Fibroblast of the aortic adventitia (primary cell): ENCODE measurements around the gene C1orf35. TPM values are rescaled to one million over a fixed set of nuclear protein-coding genes. Genes with fewer than 3 reads are reported as not detected.

Source experiments
- DNase-seq: peaks from one replicate; pipeline ENCODE4 v3.0.0-alpha.2; 2010; ENCODE audit warnings: low read depth
- H3K4me3 ChIP-seq: 2 replicates; pipeline ENCODE4 v1.5.1; 2011; ENCODE audit warnings: low read depth, mild to moderate bottlenecking, control low read depth, low read length, moderate library complexity
- total RNA-seq: library from RNA; depleted of rRNA; stranded (reverse); fragments of >200 nt; gene quantifications from 2 replicates; pipeline ENCODE4 v1.2.3, GENCODE V29; 2012; ENCODE audit warnings: low replicate concordance
- TF ChIP-seq, protein P1 (sequence below): IDR thresholded peaks from 2 replicates; pipeline ENCODE4 v1.5.1; 2011; ENCODE audit warnings: mild to moderate bottlenecking, low read length, control low read depth, inconsistent platforms; ENCODE audit not compliant: insufficient read depth

C1orf35 gene
- total RNA-seq, 1 donor = 5.9 TPM

DNA sequence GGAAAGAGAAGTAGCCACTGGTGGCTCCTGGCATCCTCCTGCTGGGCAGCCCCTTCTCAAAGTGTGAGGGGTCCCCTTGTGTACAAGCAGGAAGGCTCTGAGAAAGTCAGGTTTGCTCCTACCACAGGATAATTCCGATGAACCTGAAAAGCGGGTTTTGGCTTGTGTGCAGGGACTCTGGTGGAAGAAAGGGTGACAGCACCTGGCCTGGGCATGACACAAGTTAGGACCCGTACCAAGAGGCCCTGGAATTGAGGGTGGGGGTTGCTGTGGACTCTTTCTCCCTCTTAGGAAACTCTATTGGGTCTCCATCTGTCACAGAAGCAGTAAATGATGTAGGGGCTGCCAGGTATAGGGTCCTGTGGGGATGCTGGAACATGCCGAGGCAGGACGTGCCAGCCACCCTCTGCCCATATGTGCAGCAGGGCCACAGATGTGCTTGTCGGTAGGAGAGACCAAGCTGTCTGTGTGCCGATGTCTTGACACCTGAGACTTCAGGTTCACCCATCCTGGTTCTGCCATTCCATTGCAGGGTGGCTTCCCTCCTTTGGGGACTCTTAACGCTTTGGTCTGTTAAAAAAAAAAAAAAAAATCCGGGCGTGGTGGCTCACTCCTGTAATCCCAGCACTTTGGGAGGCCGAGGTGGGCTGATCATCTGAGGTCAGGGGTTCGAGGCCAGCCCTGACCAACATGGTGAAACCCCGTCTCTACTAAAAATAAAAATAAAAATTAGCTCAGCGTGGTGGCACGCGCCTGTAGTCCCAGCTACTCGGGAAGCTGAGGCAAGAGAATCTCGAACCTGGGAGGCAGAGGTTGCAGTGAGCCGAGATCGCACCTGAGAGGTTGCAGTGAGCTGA lies 9.8 kb downstream of the C1orf35 start:
- TF ChIP-seq, protein P1, sequence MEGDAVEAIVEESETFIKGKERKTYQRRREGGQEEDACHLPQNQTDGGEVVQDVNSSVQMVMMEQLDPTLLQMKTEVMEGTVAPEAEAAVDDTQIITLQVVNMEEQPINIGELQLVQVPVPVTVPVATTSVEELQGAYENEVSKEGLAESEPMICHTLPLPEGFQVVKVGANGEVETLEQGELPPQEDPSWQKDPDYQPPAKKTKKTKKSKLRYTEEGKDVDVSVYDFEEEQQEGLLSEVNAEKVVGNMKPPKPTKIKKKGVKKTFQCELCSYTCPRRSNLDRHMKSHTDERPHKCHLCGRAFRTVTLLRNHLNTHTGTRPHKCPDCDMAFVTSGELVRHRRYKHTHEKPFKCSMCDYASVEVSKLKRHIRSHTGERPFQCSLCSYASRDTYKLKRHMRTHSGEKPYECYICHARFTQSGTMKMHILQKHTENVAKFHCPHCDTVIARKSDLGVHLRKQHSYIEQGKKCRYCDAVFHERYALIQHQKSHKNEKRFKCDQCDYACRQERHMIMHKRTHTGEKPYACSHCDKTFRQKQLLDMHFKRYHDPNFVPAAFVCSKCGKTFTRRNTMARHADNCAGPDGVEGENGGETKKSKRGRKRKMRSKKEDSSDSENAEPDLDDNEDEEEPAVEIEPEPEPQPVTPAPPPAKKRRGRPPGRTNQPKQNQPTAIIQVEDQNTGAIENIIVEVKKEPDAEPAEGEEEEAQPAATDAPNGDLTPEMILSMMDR = no peak
- no peak overlapping the region for H3K4me3 ChIP-seq
- DNase-seq = no peak

DNA sequence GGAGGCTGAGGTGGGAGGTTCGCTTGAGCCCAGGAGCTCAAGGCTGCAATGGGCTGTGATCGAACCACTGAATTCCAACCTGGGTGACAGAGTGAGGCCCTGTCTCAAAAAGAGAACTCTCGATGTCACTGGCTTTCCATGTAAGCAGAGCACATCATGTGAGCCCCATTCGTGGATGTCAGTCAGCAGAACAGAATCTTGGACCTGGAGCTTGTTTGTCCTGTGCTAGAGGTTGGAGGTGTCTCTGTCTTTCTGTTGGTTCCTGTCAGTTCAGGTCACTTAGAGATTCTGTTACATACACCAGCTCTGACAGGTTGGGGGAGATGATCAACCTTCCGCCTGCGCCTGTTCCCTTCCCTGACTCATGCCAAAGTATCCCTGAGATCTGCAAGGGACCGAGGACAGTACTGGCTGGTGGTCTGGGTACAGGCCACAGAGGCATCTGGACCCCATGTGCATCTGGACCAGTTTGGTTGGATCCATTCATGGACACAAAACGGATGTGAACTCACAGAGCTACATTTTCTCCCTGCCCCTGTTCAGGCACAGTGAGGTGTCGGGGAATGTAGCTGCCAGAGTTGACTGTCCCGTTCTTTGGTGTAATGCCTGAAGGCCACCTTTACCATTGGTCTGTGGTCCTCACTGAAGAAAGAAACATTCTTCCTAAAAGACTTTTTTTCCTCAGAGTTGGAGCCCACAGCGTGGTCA lies 10.6 kb downstream of the C1orf35 start:
- no peak for DNase-seq
- TF ChIP-seq, protein P1 = no peak

DNA sequence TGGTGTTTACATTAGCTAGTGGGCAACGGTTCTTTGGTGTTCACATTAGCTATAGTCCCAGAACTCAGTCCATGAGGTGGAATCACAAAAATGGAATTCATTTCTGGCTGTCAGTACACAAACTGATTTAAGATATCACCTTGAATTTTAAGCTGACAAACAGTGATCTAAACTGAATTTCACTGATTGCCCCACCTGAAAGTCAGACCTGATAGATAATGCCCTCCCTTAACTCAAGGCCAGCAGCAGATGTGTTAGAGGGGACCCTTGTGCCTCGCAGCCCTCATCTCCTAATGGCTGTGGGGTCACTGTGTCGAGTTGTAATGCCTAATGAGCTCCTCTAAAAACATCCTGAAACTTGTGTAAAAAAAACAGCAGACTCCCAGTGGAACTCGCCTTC lies 12.0 kb downstream of the C1orf35 start:
- H3K4me3 ChIP-seq = no peak overlapping the region
- TF ChIP-seq, protein P1 = no peak
- no peak for DNase-seq

More for the DNA sequence above, 10.6 kb downstream of the C1orf35 start:
- no peak overlapping the region for H3K4me3 ChIP-seq

DNA sequence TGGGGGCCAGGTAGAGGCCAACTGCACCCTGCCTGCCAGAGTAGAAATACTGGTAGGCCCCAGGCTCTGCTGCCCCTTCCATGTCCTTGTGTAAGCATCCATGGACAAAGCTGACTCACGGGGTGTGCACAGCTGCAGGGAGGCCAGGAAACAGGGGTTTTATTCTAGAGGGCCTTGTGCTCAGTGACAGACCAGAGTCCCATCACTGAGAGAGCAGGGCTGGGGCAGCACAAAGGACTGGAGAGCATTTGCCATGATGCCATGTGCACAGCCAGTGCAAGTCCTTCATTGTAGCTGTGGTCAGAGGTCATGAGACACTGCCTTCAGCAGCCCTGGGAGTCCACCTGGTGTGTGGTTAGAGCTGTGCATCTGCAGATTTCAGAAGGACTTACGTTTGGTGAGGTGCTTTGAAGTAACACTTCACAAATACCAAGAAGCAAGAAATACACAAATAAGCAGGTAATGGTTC lies 12.5 kb downstream of the C1orf35 start:
- DNase-seq = no peak
- no peak overlapping the region for H3K4me3 ChIP-seq
- TF ChIP-seq, protein P1 = peak; percentile 7

DNA sequence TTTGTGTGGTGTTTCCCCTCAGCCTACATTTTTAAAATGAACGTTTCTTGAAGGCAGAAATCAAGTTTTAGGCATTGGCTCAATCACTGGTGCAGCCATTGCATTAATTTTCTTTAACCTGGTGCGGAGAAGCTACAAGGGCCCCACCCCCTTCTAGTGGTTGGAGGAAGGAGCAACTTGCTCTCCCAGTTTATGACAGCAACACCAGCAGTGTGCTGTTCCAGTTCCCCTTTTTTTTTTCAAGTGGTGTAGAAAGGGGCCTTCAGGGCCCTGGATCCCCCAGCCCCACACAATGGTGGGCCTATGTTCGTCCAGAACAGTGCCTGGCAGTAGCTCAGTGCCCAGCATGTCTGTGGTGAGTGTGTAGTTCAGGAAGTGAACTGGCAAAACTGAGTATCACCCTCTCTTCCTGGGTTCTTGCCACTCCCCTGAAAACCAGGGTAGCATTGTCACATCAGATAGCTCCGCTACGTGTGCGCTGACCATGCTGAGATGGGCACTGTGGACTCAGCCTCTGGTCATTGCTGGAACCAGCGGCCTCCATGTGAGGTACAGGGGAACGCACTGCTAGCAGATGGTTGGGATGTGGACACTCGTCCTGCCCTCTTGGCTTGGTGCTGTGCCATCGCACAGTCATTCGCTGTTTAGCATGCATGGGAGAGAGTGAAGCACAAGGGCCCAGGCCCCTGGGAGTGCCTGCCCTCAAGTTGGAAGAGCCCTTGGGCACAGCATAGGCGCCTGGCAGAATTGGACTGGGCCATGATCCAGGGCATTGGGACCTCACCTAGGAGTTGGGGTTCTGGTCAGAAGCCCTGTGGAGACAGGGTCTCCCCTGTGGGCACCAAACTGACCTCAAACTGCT lies 13.4 kb downstream of the C1orf35 start:
- TF ChIP-seq, protein P1 = no peak
- DNase-seq = no peak
- no peak overlapping the region for H3K4me3 ChIP-seq
